ENCODE results near the gene ECM2.

GRCh38 chr9:92528522-92528849 lies 7.3 kb downstream of the ECM2 start:
- no peak for TF ChIP-seq EZH2 (IDR thresholded peaks at IDR 0.05; ENCODE audit: insufficient read depth, low read length)
- TF ChIP-seq, protein P1, sequence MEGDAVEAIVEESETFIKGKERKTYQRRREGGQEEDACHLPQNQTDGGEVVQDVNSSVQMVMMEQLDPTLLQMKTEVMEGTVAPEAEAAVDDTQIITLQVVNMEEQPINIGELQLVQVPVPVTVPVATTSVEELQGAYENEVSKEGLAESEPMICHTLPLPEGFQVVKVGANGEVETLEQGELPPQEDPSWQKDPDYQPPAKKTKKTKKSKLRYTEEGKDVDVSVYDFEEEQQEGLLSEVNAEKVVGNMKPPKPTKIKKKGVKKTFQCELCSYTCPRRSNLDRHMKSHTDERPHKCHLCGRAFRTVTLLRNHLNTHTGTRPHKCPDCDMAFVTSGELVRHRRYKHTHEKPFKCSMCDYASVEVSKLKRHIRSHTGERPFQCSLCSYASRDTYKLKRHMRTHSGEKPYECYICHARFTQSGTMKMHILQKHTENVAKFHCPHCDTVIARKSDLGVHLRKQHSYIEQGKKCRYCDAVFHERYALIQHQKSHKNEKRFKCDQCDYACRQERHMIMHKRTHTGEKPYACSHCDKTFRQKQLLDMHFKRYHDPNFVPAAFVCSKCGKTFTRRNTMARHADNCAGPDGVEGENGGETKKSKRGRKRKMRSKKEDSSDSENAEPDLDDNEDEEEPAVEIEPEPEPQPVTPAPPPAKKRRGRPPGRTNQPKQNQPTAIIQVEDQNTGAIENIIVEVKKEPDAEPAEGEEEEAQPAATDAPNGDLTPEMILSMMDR (IDR thresholded peaks at IDR 0.05; ENCODE audit: insufficient read depth, low read depth, low read length), result no peak
